Activated T-helper 2 cell treated with anti-CD3 and anti-CD28 coated beads, Interferon-gamma antibody, Interleukin-2, Interleukin-4, amounts not matched to agents 10 μg/mL and 5 μg/mL and 100 μg/mL, durations not matched to agents 14 hours and 24 hours and 36 hours (primary cell): Measurements from ENCODE around the gene SPACA6. TPM values are rescaled to one million over a fixed set of nuclear protein-coding genes. Genes with fewer than 3 reads are reported as not detected.

Experiments
- DNase-seq: peaks from one replicate; pipeline ENCODE4 v3.0.0; 2021; ENCODE audit warnings: low spot score
- H3K27ac Mint-ChIP-seq: one replicate; pipeline ENCODE4 v1.8.0; 2021; ENCODE audit warnings: mixed read lengths
- H3K27me3 Mint-ChIP-seq: one replicate; pipeline ENCODE4 v1.8.0; 2021; ENCODE audit warnings: low read depth, mixed read lengths
- H3K36me3 Mint-ChIP-seq: one replicate; pipeline ENCODE4 v1.8.0; 2021; ENCODE audit warnings: low read depth, mixed read lengths
- H3K4me1 Mint-ChIP-seq: one replicate; pipeline ENCODE4 v1.8.0; 2021; ENCODE audit warnings: low read depth, mixed read lengths
- H3K4me3 Mint-ChIP-seq: one replicate; pipeline ENCODE4 v1.8.0; 2021; ENCODE audit warnings: low read depth, mild to moderate bottlenecking, moderate library complexity, mixed read lengths
- H3K9me3 Mint-ChIP-seq: one replicate; pipeline ENCODE4 v1.8.0; 2021; ENCODE audit warnings: mixed read lengths
- intact Hi-C: fragments of 100-400 bp; cut with micrococcal nuclease; formaldehyde crosslinking; loops from one replicate; pipeline ENCODE4 v1.15.1; 2023
- total RNA-seq: library from RNA; stranded (reverse); gene quantifications from 2 replicates; pipeline ENCODE4 v1.2.3, GENCODE V29; 2022

Gene SPACA6
- total RNA-seq, 1 donor from 2014 or later: 6.7 TPM

- intact Hi-C loops: no loop called here
- H3K4me1 Mint-ChIP-seq: peaks cover 6% of the 10 kb centered on the region
- H3K9me3 Mint-ChIP-seq: no peaks in the 10 kb centered on the region
Observed at GRCh38 chr19:51691584-51692428, 1.3 kb upstream of the SPACA6 start.

GRCh38 chr19:51692468-51692867 is 662 bp upstream of the SPACA6 start:
- H3K9me3 Mint-ChIP-seq: no peaks in the 10 kb centered on the region
- H3K27ac Mint-ChIP-seq: no peak overlapping the region
- peaks cover 3% of the 10 kb centered on the region for H3K36me3 Mint-ChIP-seq
- H3K4me1 Mint-ChIP-seq: peaks cover 6% of the 10 kb centered on the region
- H3K27me3 Mint-ChIP-seq: peaks cover 13% of the 10 kb centered on the region
- no peak overlapping the region for H3K4me3 Mint-ChIP-seq
- DNase-seq: no peak
- intact Hi-C loops: no loop called here

More at GRCh38 chr19:51691584-51692428, 1.3 kb upstream of the SPACA6 start:
- peaks cover 3% of the 10 kb centered on the region for H3K36me3 Mint-ChIP-seq
- H3K4me3 Mint-ChIP-seq: peak overlapping the region; percentile 42
- peak overlapping the region; percentile 19 for H3K27ac Mint-ChIP-seq
- no peak for DNase-seq
- peaks cover 16% of the 10 kb centered on the region for H3K27me3 Mint-ChIP-seq

GRCh38 chr19:51693819-51694218 is 689 bp downstream of the SPACA6 start:
- H3K36me3 Mint-ChIP-seq: no peaks in the 10 kb centered on the region
- no peak overlapping the region for H3K4me3 Mint-ChIP-seq
- no peak for DNase-seq
- H3K4me1 Mint-ChIP-seq: peaks cover 3% of the 10 kb centered on the region
- H3K9me3 Mint-ChIP-seq: no peaks in the 10 kb centered on the region
- H3K27me3 Mint-ChIP-seq: no peaks in the 10 kb centered on the region
- intact Hi-C loops: no loop called here
- no peak overlapping the region for H3K27ac Mint-ChIP-seq

GRCh38 chr19:51694318-51695085 is 1.4 kb downstream of the SPACA6 start:
- no peaks in the 10 kb centered on the region for H3K27me3 Mint-ChIP-seq
- H3K4me3 Mint-ChIP-seq: no peak overlapping the region
- intact Hi-C loops: no loop called here
- DNase-seq: no peak
- no peak overlapping the region for H3K27ac Mint-ChIP-seq
- no peaks in the 10 kb centered on the region for H3K9me3 Mint-ChIP-seq
- H3K4me1 Mint-ChIP-seq: peaks cover 3% of the 10 kb centered on the region
- no peaks in the 10 kb centered on the region for H3K36me3 Mint-ChIP-seq

GRCh38 chr19:51695088-51695487 is 2.0 kb downstream of the SPACA6 start:
- H3K4me3 Mint-ChIP-seq: no peak overlapping the region
- intact Hi-C loops: no loop called here
- no peak overlapping the region for H3K27ac Mint-ChIP-seq
- H3K9me3 Mint-ChIP-seq: no peaks in the 10 kb centered on the region
- no peaks in the 10 kb centered on the region for H3K36me3 Mint-ChIP-seq
- no peak for DNase-seq
- H3K4me1 Mint-ChIP-seq: peaks cover 1% of the 10 kb centered on the region
- H3K27me3 Mint-ChIP-seq: no peaks in the 10 kb centered on the region

- H3K9me3 Mint-ChIP-seq: no peaks in the 10 kb centered on the region
- H3K36me3 Mint-ChIP-seq: no peaks in the 10 kb centered on the region
- intact Hi-C loops: no loop called here
- no peaks in the 10 kb centered on the region for H3K4me1 Mint-ChIP-seq
- H3K27ac Mint-ChIP-seq: no peak overlapping the region
- no peak for DNase-seq
- no peaks in the 10 kb centered on the region for H3K27me3 Mint-ChIP-seq
- no peak overlapping the region for H3K4me3 Mint-ChIP-seq
Observed at GRCh38 chr19:51695702-51696315, 2.7 kb downstream of the SPACA6 start.

GRCh38 chr19:51696606-51697005 is 3.5 kb downstream of the SPACA6 start:
- Mint-ChIP-seq H3K4me3 (no peak overlapping the region), H3K27me3 (no peaks in the 10 kb centered on the region), H3K4me1 (no peaks in the 10 kb centered on the region), H3K9me3 (no peaks in the 10 kb centered on the region), H3K36me3 (no peaks in the 10 kb centered on the region), H3K27ac (no peak overlapping the region)
- intact Hi-C loops: no loop called here
- DNase-seq: no peak

- DNase-seq: no peak
- Mint-ChIP-seq H3K4me3 (no peak overlapping the region), H3K4me1 (no peaks in the 10 kb centered on the region), H3K27me3 (no peaks in the 10 kb centered on the region), H3K9me3 (no peaks in the 10 kb centered on the region), H3K27ac (no peak overlapping the region), H3K36me3 (no peaks in the 10 kb centered on the region)
- intact Hi-C loops: no loop called here
Observed at GRCh38 chr19:51697169-51697776, 4.1 kb downstream of the SPACA6 start.

- H3K4me1 Mint-ChIP-seq: peaks cover 7% of the 10 kb centered on the region
- H3K36me3 Mint-ChIP-seq: no peaks in the 10 kb centered on the region
Observed at GRCh38 chr19:51698296-51698695, 5.2 kb downstream of the SPACA6 start.

GRCh38 chr19:51699170-51699569 is 6.0 kb downstream of the SPACA6 start:
- no peak overlapping the region for H3K27ac Mint-ChIP-seq
- intact Hi-C loops: no loop called here
- H3K27me3 Mint-ChIP-seq: peaks cover 6% of the 10 kb centered on the region
- no peak overlapping the region for H3K4me3 Mint-ChIP-seq
- H3K4me1 Mint-ChIP-seq: peaks cover 10% of the 10 kb centered on the region
- H3K9me3 Mint-ChIP-seq: no peaks in the 10 kb centered on the region
- DNase-seq: no peak
- no peaks in the 10 kb centered on the region for H3K36me3 Mint-ChIP-seq

More at GRCh38 chr19:51698296-51698695, 5.2 kb downstream of the SPACA6 start:
- intact Hi-C loops: no loop called here
- DNase-seq: no peak
- peaks cover 6% of the 10 kb centered on the region for H3K27me3 Mint-ChIP-seq
- H3K9me3 Mint-ChIP-seq: no peaks in the 10 kb centered on the region
- no peak overlapping the region for H3K4me3 Mint-ChIP-seq
- no peak overlapping the region for H3K27ac Mint-ChIP-seq

- Mint-ChIP-seq H3K27me3 (peaks cover 6% of the 10 kb centered on the region), H3K9me3 (no peaks in the 10 kb centered on the region), H3K4me1 (peaks cover 18% of the 10 kb centered on the region), H3K4me3 (no peak overlapping the region), H3K27ac (no peak overlapping the region), H3K36me3 (peaks cover 16% of the 10 kb centered on the region)
- DNase-seq: no peak
- intact Hi-C loops: no loop called here
Observed at GRCh38 chr19:51701468-51702100, 8.5 kb downstream of the SPACA6 start.

- Mint-ChIP-seq H3K4me3 (peak overlapping the region; percentile 89), H3K27ac (peak overlapping the region; percentile 14), H3K36me3 (peaks cover 21% of the 10 kb centered on the region), H3K4me1 (peaks cover 18% of the 10 kb centered on the region), H3K27me3 (peaks cover 6% of the 10 kb centered on the region), H3K9me3 (no peaks in the 10 kb centered on the region)
- no peak for DNase-seq
- intact Hi-C loops: no loop called here
Observed at GRCh38 chr19:51702103-51702824, 9.1 kb downstream of the SPACA6 start.
